ENCODE results near the gene KLHL2.

The KLHL2 gene

GRCh38 chr4:165293927-165294649 is 86.7 kb downstream of the KLHL2 start:
- DNase-seq: no peak

- no peak for DNase-seq
Observed at GRCh38 chr4:165294907-165295306, 87.5 kb downstream of the KLHL2 start.

GRCh38 chr4:165297626-165298025 is 90.3 kb downstream of the KLHL2 start:
- no peak for DNase-seq

GRCh38 chr4:165299399-165300060 is 92.2 kb downstream of the KLHL2 start:
- no peak for DNase-seq

GRCh38 chr4:165301833-165302232 is 94.5 kb downstream of the KLHL2 start:
- no peak for DNase-seq

GRCh38 chr4:165302658-165303057 is 95.3 kb downstream of the KLHL2 start:
- DNase-seq: no peak

GRCh38 chr4:165308166-165308565 is 100.8 kb downstream of the KLHL2 start:
- no peak for DNase-seq

- DNase-seq: no peak
Observed at GRCh38 chr4:165308606-165309005, 101.2 kb downstream of the KLHL2 start.

- no peak for DNase-seq
Observed at GRCh38 chr4:165309456-165309855, 102.1 kb downstream of the KLHL2 start.

GRCh38 chr4:165312506-165312905 is 105.1 kb downstream of the KLHL2 start:
- no peak for DNase-seq

- peak; percentile 19 for DNase-seq
Observed at GRCh38 chr4:165319030-165319429, 111.7 kb downstream of the KLHL2 start.

- no peak for DNase-seq
Observed at GRCh38 chr4:165319509-165319908, 112.1 kb downstream of the KLHL2 start.

- DNase-seq: no peak
Observed at GRCh38 chr4:165324236-165324917, 117.0 kb downstream of the KLHL2 start.

- no peak for DNase-seq
Observed at GRCh38 chr4:165324918-165325304, 117.5 kb downstream of the KLHL2 start.

GRCh38 chr4:165325732-165326512 is 118.6 kb downstream of the KLHL2 start:
- DNase-seq: no peak

- no peak for DNase-seq
Observed at GRCh38 chr4:165326831-165327210, 119.5 kb downstream of the KLHL2 start.

- peak; percentile 87 for DNase-seq
Observed at GRCh38 chr4:165327211-165328100, 120.1 kb downstream of the KLHL2 start, which contains the start of gene MSMO1. Gene MSMO1, plus strand, starts transcription at chr4:165327669. Its CDS starts 5,702 bp downstream, at chr4:165333371.

- DNase-seq: no peak
Observed at GRCh38 chr4:165328101-165328425, 120.7 kb downstream of the KLHL2 start.

- DNase-seq: no peak
Observed at GRCh38 chr4:165328708-165329107, 121.3 kb downstream of the KLHL2 start.

GRCh38 chr4:165330071-165330470 is 122.7 kb downstream of the KLHL2 start:
- no peak for DNase-seq

GRCh38 chr4:165330666-165331065 is 123.3 kb downstream of the KLHL2 start:
- no peak for DNase-seq

- peak; percentile 14 for DNase-seq
Observed at GRCh38 chr4:165331359-165331758, 124.0 kb downstream of the KLHL2 start.
